ENCODE data around the gene KLHL12.
A peak's percentile ranks its signal among the peaks of the same experiment; 100 is the strongest.

Gene KLHL12

GRCh38 chr1:202951437-202951836 is 24.4 kb upstream of the KLHL12 start:
- H3K18ac ChIP-seq (ENCODE audit: low read depth in 1 of 2, low read length in 2 of 2) = no peak overlapping the region
- no peak overlapping the region for H2BK15ac ChIP-seq (ENCODE audit: low read depth, poor library complexity, severe bottlenecking)
- H2AFZ ChIP-seq (ENCODE audit: low read depth, low read length) = no peak overlapping the region
- WGBS = 100% methylated on average over 1 of the region's 2 CpGs
- no peak overlapping the region for H2AK5ac ChIP-seq (ENCODE audit: low read length, severe bottlenecking)
- no peak overlapping the region for H4K91ac ChIP-seq (ENCODE audit: low read length)
- H3K4me1 ChIP-seq (ENCODE audit: control insufficient read depth, insufficient read depth, low read depth, low read length) = no peaks in the 10 kb centered on the region
- no peak overlapping the region for H3K4ac ChIP-seq (ENCODE audit: low read depth in 1 of 2, low read length in 2 of 2)
- H3K36me3 ChIP-seq (ENCODE audit: control insufficient read depth in 1 of 2, insufficient read depth in 2 of 2, low read depth in 1 of 2, low read length in 2 of 2) = peaks cover 35 to 39% of the 10 kb centered on the region in 2 experiments
- H3K9ac ChIP-seq (ENCODE audit: low read length) = peak overlapping the region; percentile 24
- H4K8ac ChIP-seq (ENCODE audit: low read length) = no peak overlapping the region
- H3K23ac ChIP-seq (ENCODE audit: low read length in 2 of 2) = no peak overlapping the region
- H3K4me3 ChIP-seq (ENCODE audit: insufficient read depth in 1 of 2, low read depth in 1 of 2, low read length in 2 of 2) = no peak overlapping the region
- H3K79me1 ChIP-seq (replicated peaks; ENCODE audit: low read length, poor library complexity, severe bottlenecking) = peaks cover 39% of the 10 kb centered on the region
- H2BK120ac ChIP-seq (ENCODE audit: low read depth, low read length) = no peak overlapping the region
- no peak overlapping the region for H3K4me2 ChIP-seq (ENCODE audit: low read length, poor library complexity, severe bottlenecking)
- no peak overlapping the region for H2BK5ac ChIP-seq (ENCODE audit: low read depth, low read length, poor library complexity, severe bottlenecking)
- H3K27me3 ChIP-seq (ENCODE audit: control insufficient read depth in 1 of 2, insufficient read depth in 1 of 2, low read length in 2 of 2) = no peaks in the 10 kb centered on the region
- no peak overlapping the region for H2BK12ac ChIP-seq (ENCODE audit: low read length in 2 of 2)
- DNase-seq = no peak
- H3K9me3 ChIP-seq (ENCODE audit: control insufficient read depth, low read length) = no peaks in the 10 kb centered on the region
- H3K14ac ChIP-seq (ENCODE audit: low read length in 2 of 2) = no peak overlapping the region
- H3K27ac ChIP-seq (ENCODE audit: low read length, poor library complexity, severe bottlenecking) = no peak overlapping the region

- no peak overlapping the region for H4K8ac ChIP-seq (ENCODE audit: low read length)
- H3K18ac ChIP-seq (ENCODE audit: low read depth in 1 of 2, low read length in 2 of 2) = no peak overlapping the region
- H4K91ac ChIP-seq (ENCODE audit: low read length) = no peak overlapping the region
- no peak overlapping the region for H2AFZ ChIP-seq (ENCODE audit: low read depth, low read length)
- no CpG with 5 or more reads among the region's 2 CpGs for WGBS
- H2BK15ac ChIP-seq (ENCODE audit: low read depth, poor library complexity, severe bottlenecking) = no peak overlapping the region
- no peak overlapping the region for H2BK12ac ChIP-seq (ENCODE audit: low read length in 2 of 2)
- H3K4ac ChIP-seq (ENCODE audit: low read depth in 1 of 2, low read length in 2 of 2) = no peak overlapping the region
- H2BK5ac ChIP-seq (ENCODE audit: low read depth, low read length, poor library complexity, severe bottlenecking) = no peak overlapping the region
- no peak overlapping the region for H3K23ac ChIP-seq (ENCODE audit: low read length in 2 of 2)
- H3K14ac ChIP-seq (ENCODE audit: low read length in 2 of 2) = no peak overlapping the region
- no peaks in the 10 kb centered on the region for H3K27me3 ChIP-seq (ENCODE audit: control insufficient read depth in 1 of 2, insufficient read depth in 1 of 2, low read length in 2 of 2)
- no peak overlapping the region for H3K27ac ChIP-seq (ENCODE audit: low read length, poor library complexity, severe bottlenecking)
- no peak overlapping the region for H3K9ac ChIP-seq (ENCODE audit: low read length)
- no peak overlapping the region for H3K4me3 ChIP-seq (ENCODE audit: insufficient read depth in 1 of 2, low read depth in 1 of 2, low read length in 2 of 2)
- no peaks in the 10 kb centered on the region for H3K9me3 ChIP-seq (ENCODE audit: control insufficient read depth, low read length)
- H3K4me2 ChIP-seq (ENCODE audit: low read length, poor library complexity, severe bottlenecking) = no peak overlapping the region
- no peak overlapping the region for H2AK5ac ChIP-seq (ENCODE audit: low read length, severe bottlenecking)
- H3K36me3 ChIP-seq (ENCODE audit: control insufficient read depth in 1 of 2, insufficient read depth in 2 of 2, low read depth in 1 of 2, low read length in 2 of 2) = peaks cover 45 to 88% of the 10 kb centered on the region in 2 experiments
- H2BK120ac ChIP-seq (ENCODE audit: low read depth, low read length) = no peak overlapping the region
- DNase-seq = no peak
- no peaks in the 10 kb centered on the region for H3K4me1 ChIP-seq (ENCODE audit: control insufficient read depth, insufficient read depth, low read depth, low read length)
- H3K79me1 ChIP-seq (replicated peaks; ENCODE audit: low read length, poor library complexity, severe bottlenecking) = peaks cover 22% of the 10 kb centered on the region
These were observed 18.4 kb upstream of the KLHL12 start for GRCh38 chr1:202945483-202945882.

GRCh38 chr1:202944438-202944921 is 17.4 kb upstream of the KLHL12 start:
- Histone ChIP-seq H3K36me3 (ENCODE audit: control insufficient read depth in 1 of 2, insufficient read depth in 2 of 2, low read depth in 1 of 2, low read length in 2 of 2) (peaks cover 38 to 84% of the 10 kb centered on the region in 2 experiments), H3K4me1 (ENCODE audit: control insufficient read depth, insufficient read depth, low read depth, low read length) (no peaks in the 10 kb centered on the region), H3K14ac (ENCODE audit: low read length in 2 of 2) (no peak overlapping the region), H2BK120ac (ENCODE audit: low read depth, low read length) (no peak overlapping the region), H2BK12ac (ENCODE audit: low read length in 2 of 2) (no peak overlapping the region), H3K79me1 (replicated peaks; ENCODE audit: low read length, poor library complexity, severe bottlenecking) (peaks cover 17% of the 10 kb centered on the region), H3K18ac (ENCODE audit: low read depth in 1 of 2, low read length in 2 of 2) (no peak overlapping the region), H2BK5ac (ENCODE audit: low read depth, low read length, poor library complexity, severe bottlenecking) (no peak overlapping the region), H3K4ac (ENCODE audit: low read depth in 1 of 2, low read length in 2 of 2) (no peak overlapping the region), H4K8ac (ENCODE audit: low read length) (no peak overlapping the region), H3K9me3 (ENCODE audit: control insufficient read depth, low read length) (no peaks in the 10 kb centered on the region), H2AK5ac (ENCODE audit: low read length, severe bottlenecking) (no peak overlapping the region), H3K4me3 (ENCODE audit: insufficient read depth in 1 of 2, low read depth in 1 of 2, low read length in 2 of 2) (no peak overlapping the region), H2AFZ (ENCODE audit: low read depth, low read length) (no peak overlapping the region), H4K91ac (ENCODE audit: low read length) (no peak overlapping the region), H3K27me3 (ENCODE audit: control insufficient read depth in 1 of 2, insufficient read depth in 1 of 2, low read length in 2 of 2) (no peaks in the 10 kb centered on the region), H3K23ac (ENCODE audit: low read length in 2 of 2) (no peak overlapping the region), H3K9ac (ENCODE audit: low read length) (no peak overlapping the region), H2BK15ac (ENCODE audit: low read depth, poor library complexity, severe bottlenecking) (no peak overlapping the region), H3K4me2 (ENCODE audit: low read length, poor library complexity, severe bottlenecking) (no peak overlapping the region), H3K27ac (ENCODE audit: low read length, poor library complexity, severe bottlenecking) (no peak overlapping the region)
- no peak for DNase-seq
- WGBS = 93% methylated on average over 4 of the region's 5 CpGs

GRCh38 chr1:202942426-202942825 is 15.4 kb upstream of the KLHL12 start:
- Histone ChIP-seq H3K4me1 (ENCODE audit: control insufficient read depth, insufficient read depth, low read depth, low read length) (no peaks in the 10 kb centered on the region), H2BK120ac (ENCODE audit: low read depth, low read length) (no peak overlapping the region), H3K27me3 (ENCODE audit: control insufficient read depth in 1 of 2, insufficient read depth in 1 of 2, low read length in 2 of 2) (no peaks in the 10 kb centered on the region), H3K23ac (ENCODE audit: low read length in 2 of 2) (no peak overlapping the region), H3K4me2 (ENCODE audit: low read length, poor library complexity, severe bottlenecking) (no peak overlapping the region), H3K14ac (ENCODE audit: low read length in 2 of 2) (no peak overlapping the region), H2BK12ac (ENCODE audit: low read length in 2 of 2) (no peak overlapping the region), H4K8ac (ENCODE audit: low read length) (no peak overlapping the region), H3K4ac (ENCODE audit: low read depth in 1 of 2, low read length in 2 of 2) (no peak overlapping the region), H3K27ac (ENCODE audit: low read length, poor library complexity, severe bottlenecking) (no peak overlapping the region), H2BK5ac (ENCODE audit: low read depth, low read length, poor library complexity, severe bottlenecking) (no peak overlapping the region), H3K18ac (ENCODE audit: low read depth in 1 of 2, low read length in 2 of 2) (no peak overlapping the region), H3K36me3 (ENCODE audit: control insufficient read depth in 1 of 2, insufficient read depth in 2 of 2, low read depth in 1 of 2, low read length in 2 of 2) (peaks cover 26 to 72% of the 10 kb centered on the region in 2 experiments), H4K91ac (ENCODE audit: low read length) (no peak overlapping the region), H2AK5ac (ENCODE audit: low read length, severe bottlenecking) (no peak overlapping the region), H2BK15ac (ENCODE audit: low read depth, poor library complexity, severe bottlenecking) (no peak overlapping the region), H2AFZ (ENCODE audit: low read depth, low read length) (no peak overlapping the region), H3K79me1 (replicated peaks; ENCODE audit: low read length, poor library complexity, severe bottlenecking) (peaks cover 7% of the 10 kb centered on the region), H3K4me3 (ENCODE audit: insufficient read depth in 1 of 2, low read depth in 1 of 2, low read length in 2 of 2) (no peak overlapping the region), H3K9me3 (ENCODE audit: control insufficient read depth, low read length) (no peaks in the 10 kb centered on the region), H3K9ac (ENCODE audit: low read length) (no peak overlapping the region)
- no peak for DNase-seq
- WGBS = no CpG with 5 or more reads among the region's 1 CpG

Measured in mesenchymal stem cell (in vitro differentiated cells and primary cell).